Panc1 (cell line): ENCODE data around the gene EPB41L4B. TPM values are rescaled to one million over a fixed set of nuclear protein-coding genes. Genes with fewer than 3 reads are reported as not detected.

Experiments
- ATAC-seq: fragments of 200-7000 bp; cut with Tn5 transposase; 2 replicates; pipeline ENCODE4 v1.9.1; 2020; ENCODE audit warnings: mild to moderate bottlenecking, moderate library complexity
- BruUV-seq: library from RNA; stranded (reverse); fragments of 400-500 nt; replicated peaks from 2 replicates; lab custom pipeline; 2021; lab: Mats Ljungman, UMichigan
- CTCF ChIA-PET: fragments of 300-600 bp; sonication (Branson Sonifier 250); formaldehyde crosslinking; loops from one replicate; lab custom pipeline; 2022; ENCODE audit warnings: antibody characterized with exemption; lab: Charles Lee
- POLR2A ChIA-PET: fragments of 300-600 bp; sonication (Branson Sonifier 250); formaldehyde crosslinking; loops from one replicate; lab custom pipeline; 2022; ENCODE audit warnings: antibody characterized with exemption; lab: Charles Lee
- DNase-seq: peaks from one replicate; pipeline ENCODE4 v3.0.0-alpha.2; 2010; ENCODE audit warnings: low read depth, low spot score
- H3K27ac ChIP-seq: 2 replicates; pipeline ENCODE4 v1.5.1; 2011; ENCODE audit warnings: mild to moderate bottlenecking, low read length, inconsistent platforms
- H3K27me3 ChIP-seq: fragments of 200-500 bp; sonication (Bioruptor generic); 2 replicates; pipeline ENCODE4 v1.6.0; 2014; ENCODE audit warnings: low read length, inconsistent platforms; ENCODE audit not compliant: control insufficient read depth, insufficient read depth
- H3K36me3 ChIP-seq: fragments of 200-500 bp; sonication (Bioruptor generic); 2 replicates; pipeline ENCODE4 v1.5.1; 2014; ENCODE audit warnings: inconsistent platforms, mild to moderate bottlenecking, low read length, moderate library complexity; ENCODE audit not compliant: control insufficient read depth, insufficient read depth
- H3K4me1 ChIP-seq: 2 replicates; pipeline ENCODE4 v1.5.1; 2011; ENCODE audit warnings: inconsistent platforms, mild to moderate bottlenecking, low read length, moderate library complexity; ENCODE audit not compliant: control insufficient read depth, insufficient read depth
- H3K4me3 ChIP-seq, 2 experiments: 2 replicates each; pipeline ENCODE4 v1.5.1; 2011 to 2012; ENCODE audit warnings: low read depth in 2 of 2, low read length in 2 of 2, mild to moderate bottlenecking in 2 of 2, inconsistent platforms in 1 of 2, moderate library complexity in 1 of 2
- H3K9me3 ChIP-seq: fragments of 200-500 bp; sonication (Bioruptor generic); 2 replicates; pipeline ENCODE4 v1.5.1; 2014; ENCODE audit warnings: low read depth, mild to moderate bottlenecking, inconsistent platforms, low read length, moderate library complexity; ENCODE audit not compliant: control insufficient read depth, insufficient read depth
- POLR2AphosphoS5 ChIP-seq: IDR thresholded peaks from 2 replicates; pipeline ENCODE4 v1.6.1; 2012; ENCODE audit warnings: mild to moderate bottlenecking, low read depth, low read length, moderate library complexity
- SIN3A ChIP-seq: IDR thresholded peaks from 2 replicates; pipeline ENCODE4 v1.6.1; 2012; ENCODE audit warnings: low read depth, mild to moderate bottlenecking, low read length, moderate library complexity, borderline replicate concordance; ENCODE audit not compliant: insufficient read depth
- TCF7L2 ChIP-seq: IDR thresholded peaks from 2 replicates; pipeline ENCODE4 v1.6.1; 2011; ENCODE audit warnings: mild to moderate bottlenecking, low read depth, low read length, inconsistent platforms
- in situ Hi-C: cut with HindIII; loops from 2 replicates; pipeline ENCODE4 v1.10.0; 2016; ENCODE audit warnings: low sequenced_read_pairs, low pct_unique_long_range_greater_than_20kb
- intact Hi-C: fragments of 100-400 bp; cut with micrococcal nuclease; formaldehyde crosslinking; loops from one replicate; pipeline ENCODE4 v1.10.0; 2022; ENCODE audit not compliant: unreplicated experiment
- total RNA-seq: library from RNA; stranded (reverse); gene quantifications from one replicate; pipeline ENCODE4 v1.2.1, GENCODE V29; 2021; ENCODE audit not compliant: unreplicated experiment
- TF ChIP-seq, protein P1 (sequence below): fragments of 450-650 bp; IDR thresholded peaks from 2 replicates; pipeline ENCODE4 v1.5.1; 2017; ENCODE audit warnings: mild to moderate bottlenecking
- TF ChIP-seq, protein P2 (sequence below), 2 experiments: IDR thresholded peaks; 2 replicates each; pipeline ENCODE4 v1.6.1; 2011 to 2012; ENCODE audit warnings: low read depth in 2 of 2, control low read depth in 1 of 2, low read length in 1 of 2, mild to moderate bottlenecking in 1 of 2, moderate library complexity in 1 of 2; ENCODE audit not compliant: insufficient read depth in 1 of 2

Gene EPB41L4B
- total RNA-seq, 1 experiment from 2014 or later = 27.8 TPM

DNA sequence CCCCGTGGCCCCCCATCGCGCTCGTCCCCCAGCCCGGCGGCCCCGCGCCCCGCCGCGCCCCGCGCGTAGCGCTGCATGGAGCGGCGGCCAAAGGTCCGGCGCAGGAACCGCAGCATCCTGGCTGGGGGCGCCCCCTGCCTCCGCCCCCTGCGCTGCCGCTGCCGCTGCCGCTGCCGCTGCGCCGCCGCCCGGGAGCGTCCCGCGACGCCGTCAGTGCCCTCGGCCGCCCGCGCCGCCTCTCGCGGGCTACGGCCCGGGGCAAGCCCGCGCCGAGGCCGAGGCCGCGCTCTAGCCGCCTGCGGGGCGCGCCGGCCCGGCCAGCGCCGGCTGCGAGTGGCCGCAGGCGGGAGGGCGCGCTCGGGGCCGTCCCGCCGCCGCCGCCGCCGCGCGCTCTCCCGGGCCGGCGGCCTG lies 523 bp downstream of the EPB41L4B start:
- no peak for TF ChIP-seq POLR2AphosphoS5
- TF ChIP-seq, protein P1, sequence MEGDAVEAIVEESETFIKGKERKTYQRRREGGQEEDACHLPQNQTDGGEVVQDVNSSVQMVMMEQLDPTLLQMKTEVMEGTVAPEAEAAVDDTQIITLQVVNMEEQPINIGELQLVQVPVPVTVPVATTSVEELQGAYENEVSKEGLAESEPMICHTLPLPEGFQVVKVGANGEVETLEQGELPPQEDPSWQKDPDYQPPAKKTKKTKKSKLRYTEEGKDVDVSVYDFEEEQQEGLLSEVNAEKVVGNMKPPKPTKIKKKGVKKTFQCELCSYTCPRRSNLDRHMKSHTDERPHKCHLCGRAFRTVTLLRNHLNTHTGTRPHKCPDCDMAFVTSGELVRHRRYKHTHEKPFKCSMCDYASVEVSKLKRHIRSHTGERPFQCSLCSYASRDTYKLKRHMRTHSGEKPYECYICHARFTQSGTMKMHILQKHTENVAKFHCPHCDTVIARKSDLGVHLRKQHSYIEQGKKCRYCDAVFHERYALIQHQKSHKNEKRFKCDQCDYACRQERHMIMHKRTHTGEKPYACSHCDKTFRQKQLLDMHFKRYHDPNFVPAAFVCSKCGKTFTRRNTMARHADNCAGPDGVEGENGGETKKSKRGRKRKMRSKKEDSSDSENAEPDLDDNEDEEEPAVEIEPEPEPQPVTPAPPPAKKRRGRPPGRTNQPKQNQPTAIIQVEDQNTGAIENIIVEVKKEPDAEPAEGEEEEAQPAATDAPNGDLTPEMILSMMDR = no peak
- TF ChIP-seq, protein P2, sequence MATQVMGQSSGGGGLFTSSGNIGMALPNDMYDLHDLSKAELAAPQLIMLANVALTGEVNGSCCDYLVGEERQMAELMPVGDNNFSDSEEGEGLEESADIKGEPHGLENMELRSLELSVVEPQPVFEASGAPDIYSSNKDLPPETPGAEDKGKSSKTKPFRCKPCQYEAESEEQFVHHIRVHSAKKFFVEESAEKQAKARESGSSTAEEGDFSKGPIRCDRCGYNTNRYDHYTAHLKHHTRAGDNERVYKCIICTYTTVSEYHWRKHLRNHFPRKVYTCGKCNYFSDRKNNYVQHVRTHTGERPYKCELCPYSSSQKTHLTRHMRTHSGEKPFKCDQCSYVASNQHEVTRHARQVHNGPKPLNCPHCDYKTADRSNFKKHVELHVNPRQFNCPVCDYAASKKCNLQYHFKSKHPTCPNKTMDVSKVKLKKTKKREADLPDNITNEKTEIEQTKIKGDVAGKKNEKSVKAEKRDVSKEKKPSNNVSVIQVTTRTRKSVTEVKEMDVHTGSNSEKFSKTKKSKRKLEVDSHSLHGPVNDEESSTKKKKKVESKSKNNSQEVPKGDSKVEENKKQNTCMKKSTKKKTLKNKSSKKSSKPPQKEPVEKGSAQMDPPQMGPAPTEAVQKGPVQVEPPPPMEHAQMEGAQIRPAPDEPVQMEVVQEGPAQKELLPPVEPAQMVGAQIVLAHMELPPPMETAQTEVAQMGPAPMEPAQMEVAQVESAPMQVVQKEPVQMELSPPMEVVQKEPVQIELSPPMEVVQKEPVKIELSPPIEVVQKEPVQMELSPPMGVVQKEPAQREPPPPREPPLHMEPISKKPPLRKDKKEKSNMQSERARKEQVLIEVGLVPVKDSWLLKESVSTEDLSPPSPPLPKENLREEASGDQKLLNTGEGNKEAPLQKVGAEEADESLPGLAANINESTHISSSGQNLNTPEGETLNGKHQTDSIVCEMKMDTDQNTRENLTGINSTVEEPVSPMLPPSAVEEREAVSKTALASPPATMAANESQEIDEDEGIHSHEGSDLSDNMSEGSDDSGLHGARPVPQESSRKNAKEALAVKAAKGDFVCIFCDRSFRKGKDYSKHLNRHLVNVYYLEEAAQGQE (IDR thresholded peaks at IDR 0.05; ENCODE audit: insufficient read depth in 1 of 2, low read depth in 2 of 2, low read length in 1 of 2) = no peak
- no peak for TF ChIP-seq TCF7L2
- TF ChIP-seq SIN3A = no peak
- Histone ChIP-seq H3K4me1 (peaks cover 28% of the 10 kb centered on the region), H3K27ac (no peak overlapping the region), H3K4me3 (peak overlapping the region in 1 of 2 experiments; percentile 53; a peak in 2 of 4 replicates), H3K36me3 (no peaks in the 10 kb centered on the region), H3K27me3 (no peaks in the 10 kb centered on the region), H3K9me3 (no peaks in the 10 kb centered on the region)
- peak; percentile 52 for ATAC-seq
- BruUV-seq = no TSS peak
- DNase-seq = no peak
- in situ Hi-C loops (no loop called here), intact Hi-C loops (loop anchor here (5.0 kb wide), 2 partner anchors 128 to 308 kb away; partner anchors contain the start of gene CTNNAL1)
- ChIA-PET POLR2A (no interaction called here), CTCF (no interaction called here)

DNA sequence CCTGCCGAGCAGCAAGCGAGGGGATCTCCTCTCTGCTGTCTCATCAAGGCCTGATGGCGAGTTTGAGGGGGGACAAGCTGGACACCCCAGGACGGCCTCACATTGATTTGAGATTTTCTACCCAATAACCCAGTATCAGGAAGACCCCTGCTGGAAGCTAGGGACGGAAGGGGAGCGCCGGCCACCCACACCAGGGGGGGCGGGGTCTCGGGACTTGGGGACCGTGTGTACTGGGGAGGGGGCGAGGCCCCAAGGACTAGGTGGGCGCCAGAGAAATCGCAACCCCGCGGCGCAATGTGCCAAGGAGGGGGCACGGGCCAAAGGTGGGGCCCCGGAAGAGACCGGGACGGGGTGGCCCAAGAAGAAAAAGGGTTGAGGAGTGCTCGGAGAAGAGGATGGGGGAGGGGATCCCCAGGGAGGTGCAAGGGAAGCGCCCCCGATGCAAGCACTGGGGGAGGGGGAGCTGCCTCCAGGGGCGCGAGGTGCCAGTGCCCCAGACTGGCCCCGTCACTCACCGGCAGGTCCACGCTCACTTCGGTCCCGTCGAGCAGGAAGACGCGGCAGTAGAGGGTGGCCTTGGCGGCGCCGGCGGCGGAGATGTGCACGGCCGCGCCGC lies 1.1 kb downstream of the EPB41L4B start:
- peak overlapping the region; percentile 90 for H3K27ac ChIP-seq
- CTCF ChIA-PET = interaction anchor here (0.6 kb wide), 1 partner anchor 275 kb away, joined by 7 read pairs; no protein-coding TSS in a partner anchor
- peaks cover 34% of the 10 kb centered on the region for H3K4me1 ChIP-seq
- POLR2A ChIA-PET = no interaction called here
- no peak for DNase-seq
- H3K9me3 ChIP-seq = no peaks in the 10 kb centered on the region
- intact Hi-C loops = loop anchor here (5.0 kb wide), 3 partner anchors 127 to 307 kb away; partner anchors contain the start of gene CTNNAL1
- BruUV-seq = no TSS peak
- in situ Hi-C loops = no loop called here
- H3K4me3 ChIP-seq = peak overlapping the region; percentile 53 to 61
- no peaks in the 10 kb centered on the region for H3K36me3 ChIP-seq
- TF ChIP-seq SIN3A = no peak
- no peak for TF ChIP-seq TCF7L2
- TF ChIP-seq, protein P2 (IDR thresholded peaks at IDR 0.05; ENCODE audit: insufficient read depth in 1 of 2, low read depth in 2 of 2, low read length in 1 of 2) = no peak
- no peak for TF ChIP-seq POLR2AphosphoS5
- TF ChIP-seq, protein P1 = no peak; the same call in 1 of the 2 replicates
- no peaks in the 10 kb centered on the region for H3K27me3 ChIP-seq
- ATAC-seq = peak; percentile 14
